Prostate gland (tissue), 2 donors: ENCODE measurements around the gene SLC7A10. TPM values are rescaled to one million over a fixed set of nuclear protein-coding genes. Genes with fewer than 3 reads are reported as not detected.

Source experiments
- DNase-seq: peaks from one replicate; pipeline ENCODE4 v3.0.0-alpha.2; 2019; ENCODE audit warnings: low spot score
- H3K27ac ChIP-seq, 2 donors: fragments of 200-600 bp; sonication (generic); 2 replicates each; pipeline ENCODE4 v1.5.1; 2017 to 2019
- H3K27me3 ChIP-seq: fragments of 200-600 bp; sonication (generic); replicated peaks from 2 replicates; pipeline ENCODE4 v1.5.1; 2019; ENCODE audit not compliant: insufficient read depth
- H3K36me3 ChIP-seq, 2 donors: fragments of 200-600 bp; sonication (generic); 1 replicate in 1 of 2; 2 replicates in 1 of 2; pipeline versions ENCODE4 v1.5.1 to v1.8.1; 2017 to 2019
- H3K4me1 ChIP-seq: fragments of 200-600 bp; sonication (generic); replicated peaks from 2 replicates; pipeline ENCODE4 v1.5.1; 2019
- H3K4me3 ChIP-seq, 2 donors: fragments of 200-600 bp; sonication (generic); 2 replicates each; pipeline ENCODE4 v1.5.1; 2017 to 2019
- H3K9me3 ChIP-seq: fragments of 200-600 bp; sonication (generic); 2 replicates; pipeline ENCODE4 v1.5.1; 2017
- CTCF ChIP-seq, 4 experiments: fragments of 200-600 bp in 2 of 4; fragments of 450-650 bp in 2 of 4; sonication (generic) in 2 of 4; IDR thresholded peaks; 1 replicate in 3 of 4; 2 replicates in 1 of 4; pipeline ENCODE4 v1.5.1; 2016 to 2019; ENCODE audit warnings: antibody characterized with exemption in 4 of 4, mild to moderate bottlenecking in 2 of 4, moderate library complexity in 2 of 4
- POLR2A ChIP-seq: fragments of 450-650 bp; IDR thresholded peaks from one replicate; pipeline ENCODE4 v1.6.1; 2016; ENCODE audit warnings: antibody characterized with exemption, mild to moderate bottlenecking
- POLR2AphosphoS5 ChIP-seq: sonication (generic); formaldehyde crosslinking; IDR thresholded peaks from one replicate; pipeline ENCODE4 v1.6.1; 2017; ENCODE audit warnings: antibody characterized with exemption
- WGBS: methylation state at CpG from one replicate; pipeline ENCODE4 v1.1.5; 2018; 5-methylcytosine and 5-hydroxymethylcytosine counted together
- intact Hi-C: fragments of 100-400 bp; cut with DNase I; formaldehyde crosslinking; loops from one replicate; pipeline ENCODE4 v1.14.2; 2022
- total RNA-seq, 2 donors: library from RNA; depleted of rRNA; stranded (reverse); fragments of >200 nt; gene quantifications; one replicate each; pipeline ENCODE4 v1.1.0, GENCODE V29; 2016

SLC7A10 gene
- total RNA-seq, 2 donors from 2014 or later = 3.5 TPM; not detected in 1

DNA sequence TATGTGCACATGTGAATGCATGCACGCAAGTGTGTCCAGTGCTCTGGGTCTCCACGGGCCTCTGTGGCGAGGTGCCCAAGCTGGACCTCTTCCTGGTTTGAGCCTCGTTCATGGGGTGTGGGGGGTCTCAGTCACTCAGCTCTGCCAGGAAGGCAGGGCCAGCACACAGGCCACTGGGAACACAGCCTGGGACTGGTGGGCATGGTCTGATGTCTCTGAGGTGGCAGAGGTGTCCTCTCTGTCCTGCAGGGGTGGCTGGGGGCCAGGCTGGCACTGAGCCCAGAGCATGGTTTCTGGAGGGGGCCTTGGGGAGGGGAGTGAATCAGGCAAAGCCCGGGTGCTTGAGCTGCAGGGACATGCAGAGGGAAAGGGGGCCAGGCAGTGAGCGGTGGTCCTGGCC is 22.1 kb downstream of the SLC7A10 start:
- intact Hi-C loops = no loop called here
- Histone ChIP-seq H3K4me3 (no peak overlapping the region), H3K27ac (no peak overlapping the region), H3K9me3 (no peaks in the 10 kb centered on the region), H3K4me1 (no peaks in the 10 kb centered on the region), H3K36me3 (peaks cover 0 to 7% of the 10 kb centered on the region in 2 donors), H3K27me3 (no peaks in the 10 kb centered on the region)
- 84% methylated on average over 5 of the region's 6 CpGs for WGBS
- TF ChIP-seq CTCF (IDR thresholded peaks at IDR 0.05) (no peak), POLR2AphosphoS5 (no peak), POLR2A (no peak)
- no peak for DNase-seq

DNA sequence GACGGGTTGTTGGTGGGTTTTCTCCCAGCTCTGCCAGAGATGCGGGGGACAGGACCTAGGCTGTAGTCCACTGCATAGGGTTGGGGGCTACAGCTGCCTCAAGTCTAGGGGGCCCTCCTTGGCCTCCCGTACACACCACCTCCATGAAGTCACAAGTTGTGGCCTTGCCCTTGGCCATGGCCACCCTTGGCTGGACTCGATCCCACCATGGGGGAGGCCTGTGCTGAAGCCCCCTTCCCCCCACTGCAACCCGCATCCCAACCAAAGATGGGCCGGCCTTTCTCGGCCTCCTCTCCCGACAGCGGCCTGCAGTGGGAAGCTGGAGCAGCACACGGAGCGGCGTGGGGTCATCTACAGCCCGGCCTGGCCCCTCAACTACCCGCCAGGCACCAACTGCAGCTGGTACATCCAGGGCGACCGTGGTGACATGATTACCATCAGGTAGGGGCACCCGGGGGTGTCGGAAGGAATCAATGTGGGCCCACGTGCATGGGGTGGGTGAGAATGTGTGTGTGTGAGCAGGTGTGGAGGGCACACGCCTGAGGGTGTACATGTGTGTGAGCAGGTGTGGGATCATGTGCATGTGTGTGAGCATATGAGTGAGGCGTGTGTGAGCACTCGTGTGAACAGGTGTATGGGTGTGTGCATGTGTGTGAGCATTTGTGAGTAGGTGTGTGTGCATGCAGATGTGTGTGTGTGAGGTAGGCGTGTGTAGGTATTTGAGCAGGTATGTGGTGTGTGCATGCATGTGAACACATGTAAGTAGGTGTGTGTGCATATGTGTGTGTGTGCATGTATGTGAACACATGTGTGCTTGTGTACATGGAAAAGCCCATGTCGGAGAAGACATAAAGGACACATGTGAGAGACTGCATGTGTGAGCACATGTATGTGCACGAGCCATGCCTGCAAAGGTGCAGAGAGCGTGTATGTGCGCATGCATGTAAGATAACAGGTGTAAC is 22.8 kb downstream of the SLC7A10 start:
- Histone ChIP-seq H3K9me3 (no peaks in the 10 kb centered on the region), H3K36me3 (peaks cover 0 to 7% of the 10 kb centered on the region in 2 donors), H3K27ac (no peak overlapping the region), H3K27me3 (no peaks in the 10 kb centered on the region), H3K4me3 (no peak overlapping the region), H3K4me1 (no peaks in the 10 kb centered on the region)
- TF ChIP-seq CTCF (IDR thresholded peaks at IDR 0.05) (no peak), POLR2A (no peak), POLR2AphosphoS5 (no peak)
- WGBS = 89% methylated on average over 26 of the region's 27 CpGs
- intact Hi-C loops = no loop called here
- no peak for DNase-seq

DNA sequence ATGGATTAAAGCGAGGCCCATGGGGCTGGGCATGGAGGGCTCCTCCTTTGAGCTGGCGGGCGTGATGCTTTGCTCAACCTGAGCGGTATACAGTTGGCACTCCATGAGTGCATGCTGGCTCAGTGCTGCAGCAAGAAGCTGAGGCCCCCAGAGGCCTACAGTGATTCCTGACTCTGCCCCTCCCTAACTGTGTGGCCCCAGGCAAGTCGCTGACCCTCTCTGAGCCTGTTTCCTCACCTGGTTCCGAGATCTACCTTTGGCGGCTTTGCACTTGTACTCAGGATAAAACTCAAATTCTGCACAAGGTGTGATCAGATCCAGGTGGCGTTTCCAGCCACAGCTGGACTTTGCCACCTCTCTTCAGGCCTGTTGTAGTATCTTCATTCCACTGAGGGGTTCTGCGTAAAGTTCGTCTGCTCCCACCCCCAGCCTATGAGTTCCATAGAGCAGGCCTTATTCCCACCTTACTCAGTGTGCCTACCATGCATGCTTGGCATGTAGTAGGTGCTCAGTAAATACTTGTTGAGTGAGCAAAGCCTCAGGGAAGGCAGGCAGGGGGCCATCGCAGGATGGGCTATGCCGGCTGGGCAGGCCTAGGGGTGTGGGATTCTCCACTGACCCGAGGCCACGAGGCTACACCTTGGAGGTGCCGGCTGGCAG is 23.6 kb downstream of the SLC7A10 start:
- TF ChIP-seq POLR2AphosphoS5 = no peak
- no peak for TF ChIP-seq CTCF (IDR thresholded peaks at IDR 0.05)
- TF ChIP-seq POLR2A = no peak
- no peaks in the 10 kb centered on the region for H3K27me3 ChIP-seq
- intact Hi-C loops = no loop called here
- H3K36me3 ChIP-seq = peaks cover 0 to 7% of the 10 kb centered on the region in 2 donors
- H3K27ac ChIP-seq = no peak overlapping the region
- no peaks in the 10 kb centered on the region for H3K9me3 ChIP-seq
- WGBS = 95% methylated on average over 15 of the region's 15 CpGs
- H3K4me1 ChIP-seq = no peaks in the 10 kb centered on the region
- no peak for DNase-seq
- no peak overlapping the region for H3K4me3 ChIP-seq

- H3K4me1 ChIP-seq = no peaks in the 10 kb centered on the region
- intact Hi-C loops = no loop called here
- no peaks in the 10 kb centered on the region for H3K9me3 ChIP-seq
- H3K27me3 ChIP-seq = no peaks in the 10 kb centered on the region
- TF ChIP-seq POLR2AphosphoS5 (no peak), POLR2A (no peak), CTCF (IDR thresholded peaks at IDR 0.05) (no peak)
- H3K27ac ChIP-seq = no peak overlapping the region
- peaks cover 0 to 7% of the 10 kb centered on the region in 2 donors for H3K36me3 ChIP-seq
- no peak overlapping the region for H3K4me3 ChIP-seq
- WGBS = 92% methylated on average over 6 of the region's 6 CpGs
- DNase-seq = no peak
These were observed 24.2 kb downstream of the SLC7A10 start for GRCh38 chr19:33201473-33201872.
